Stomach (tissue), 19 donors: ENCODE results near the gene LTB4R. TPM values are rescaled to one million over a fixed set of nuclear protein-coding genes. Genes with fewer than 3 reads are reported as not detected.

Experiments used
- DNase-seq, 2 donors: peaks; one replicate each; pipeline versions ENCODE4 v3.0.0 to v3.0.0-alpha.2; 2013 to 2019
- H3K27ac ChIP-seq, 5 donors: fragments of 200-600 bp in 4 of 5; sonication (generic) in 4 of 5; one replicate each; pipeline ENCODE4 v1.5.1; 2013 to 2019; ENCODE audit warnings: mild to moderate bottlenecking in 1 of 5, moderate library complexity in 1 of 5
- H3K27me3 ChIP-seq, 3 donors: fragments of 200-600 bp; sonication (generic); one replicate each; pipeline ENCODE4 v1.5.1; 2017 to 2019; ENCODE audit warnings: mixed run types in 1 of 3
- H3K36me3 ChIP-seq, 4 donors: fragments of 200-600 bp; sonication (generic); 1 replicate in 3 of 4; 2 replicates in 1 of 4; pipeline ENCODE4 v1.5.1; 2016 to 2019
- H3K4me1 ChIP-seq, 4 donors: fragments of 200-600 bp; sonication (generic); one replicate each; pipeline ENCODE4 v1.5.1; 2016 to 2019
- H3K4me3 ChIP-seq, 4 donors: fragments of 200-600 bp; sonication (generic) in 3 of 4; one replicate each; pipeline ENCODE4 v1.5.1; 2016 to 2019; ENCODE audit warnings: mild to moderate bottlenecking in 1 of 4
- H3K9me3 ChIP-seq, 4 donors: fragments of 200-600 bp; sonication (generic); one replicate each; pipeline ENCODE4 v1.5.1; 2016 to 2019
- EP300 ChIP-seq: sonication (generic); formaldehyde crosslinking; IDR thresholded peaks from one replicate; pipeline ENCODE4 v1.6.1; 2017; ENCODE audit warnings: antibody characterized with exemption
- POLR2A ChIP-seq, 4 donors: fragments of 450-650 bp; IDR thresholded peaks; one replicate each; pipeline ENCODE4 v1.6.1; 2016; ENCODE audit warnings: antibody characterized with exemption in 4 of 4, control low read depth in 2 of 4, mild to moderate bottlenecking in 1 of 4, moderate library complexity in 1 of 4
- POLR2AphosphoS5 ChIP-seq, 3 donors: sonication (generic); formaldehyde crosslinking; IDR thresholded peaks; one replicate each; pipeline ENCODE4 v1.6.1; 2016; ENCODE audit warnings: antibody characterized with exemption in 3 of 3
- WGBS, 5 donors: extraction: QIAGEN DNeasy Blood & Tissue Kit in 3 of 5; methylation state at CpG; one replicate each; pipeline versions ENCODE4 v1.1.5 to v1.1.7; 2013 to 2018; 5-methylcytosine and 5-hydroxymethylcytosine counted together
- intact Hi-C: fragments of 100-400 bp; cut with DNase I; formaldehyde crosslinking; loops from one replicate; pipeline ENCODE4 v1.15.1; 2023; ENCODE audit warnings: low total_unique reads
- long read RNA-seq, 10 donors: transcript quantifications; one replicate each; lab custom pipeline, GENCODE V29; 2026
- polyA plus RNA-seq, 3 donors: library from polyadenylated mRNA; stranded (reverse); fragments of 200-250 nt; gene quantifications; one replicate each; pipeline ENCODE4 v1.2.3, GENCODE V29; 2013
- total RNA-seq, 5 donors: library from RNA; depleted of rRNA; stranded (reverse); fragments of >200 nt; gene quantifications; one replicate each; pipeline versions ENCODE4 v1.1.0 to v1.2.3, GENCODE V29; 2014 to 2016
- TF ChIP-seq, protein P1 (sequence below), 7 experiments: fragments of 450-650 bp in 4 of 7; fragments of 200-600 bp in 3 of 7; sonication (generic) in 3 of 7; IDR thresholded peaks; one replicate each; pipeline ENCODE4 v1.5.1; 2016 to 2019; ENCODE audit warnings: antibody characterized with exemption in 7 of 7, control low read depth in 2 of 7, mild to moderate bottlenecking in 1 of 7
- donor health status: healthy with polysubstance abuse.
- donor health status: Bipolar disorder and iron deficiency.
- donor health status: healthy.

LTB4R gene, protein sequence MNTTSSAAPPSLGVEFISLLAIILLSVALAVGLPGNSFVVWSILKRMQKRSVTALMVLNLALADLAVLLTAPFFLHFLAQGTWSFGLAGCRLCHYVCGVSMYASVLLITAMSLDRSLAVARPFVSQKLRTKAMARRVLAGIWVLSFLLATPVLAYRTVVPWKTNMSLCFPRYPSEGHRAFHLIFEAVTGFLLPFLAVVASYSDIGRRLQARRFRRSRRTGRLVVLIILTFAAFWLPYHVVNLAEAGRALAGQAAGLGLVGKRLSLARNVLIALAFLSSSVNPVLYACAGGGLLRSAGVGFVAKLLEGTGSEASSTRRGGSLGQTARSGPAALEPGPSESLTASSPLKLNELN
- total RNA-seq (10 to 100 TPM in 3 of 5 donors, 1 to 10 TPM in 1, not detected in 1; 3.3 to 92.8 (median 24.6) TPM), polyA plus RNA-seq (10 to 100 TPM in 1 of 3 donors, 1 to 10 TPM in 2; 1.4 to 67.2 (median 4.1) TPM)
- long read RNA-seq, donor 1: 0 reads
- long read RNA-seq, donor 2, partial matches to known transcripts: 0 of 3 reads
- long read RNA-seq, donor 2, other reads (novel, unspliced or antisense): 0 of 3 reads
- long read RNA-seq, donor 3, full-length matches to known transcripts: 2 of 2 reads
- long read RNA-seq, donor 3, partial matches to known transcripts: 0 of 2 reads
- long read RNA-seq, donor 3, other reads (novel, unspliced or antisense): 0 of 2 reads
- long read RNA-seq, donor 4: 0 reads
- long read RNA-seq, donor 5: 0 reads
- long read RNA-seq, donor 6, full-length matches to known transcripts: 2 of 2 reads
- long read RNA-seq, donor 6, partial matches to known transcripts: 0 of 2 reads
- long read RNA-seq, donor 6, other reads (novel, unspliced or antisense): 0 of 2 reads
- long read RNA-seq, donor 7, partial matches to known transcripts: 0 of 1 reads
- long read RNA-seq, donor 7, other reads (novel, unspliced or antisense): 0 of 1 reads
- long read RNA-seq, donor 8, partial matches to known transcripts: 0 of 1 reads
- long read RNA-seq, donor 8, other reads (novel, unspliced or antisense): 0 of 1 reads
- long read RNA-seq, donor 9: 0 reads
- long read RNA-seq, donor 10: 0 reads

DNA sequence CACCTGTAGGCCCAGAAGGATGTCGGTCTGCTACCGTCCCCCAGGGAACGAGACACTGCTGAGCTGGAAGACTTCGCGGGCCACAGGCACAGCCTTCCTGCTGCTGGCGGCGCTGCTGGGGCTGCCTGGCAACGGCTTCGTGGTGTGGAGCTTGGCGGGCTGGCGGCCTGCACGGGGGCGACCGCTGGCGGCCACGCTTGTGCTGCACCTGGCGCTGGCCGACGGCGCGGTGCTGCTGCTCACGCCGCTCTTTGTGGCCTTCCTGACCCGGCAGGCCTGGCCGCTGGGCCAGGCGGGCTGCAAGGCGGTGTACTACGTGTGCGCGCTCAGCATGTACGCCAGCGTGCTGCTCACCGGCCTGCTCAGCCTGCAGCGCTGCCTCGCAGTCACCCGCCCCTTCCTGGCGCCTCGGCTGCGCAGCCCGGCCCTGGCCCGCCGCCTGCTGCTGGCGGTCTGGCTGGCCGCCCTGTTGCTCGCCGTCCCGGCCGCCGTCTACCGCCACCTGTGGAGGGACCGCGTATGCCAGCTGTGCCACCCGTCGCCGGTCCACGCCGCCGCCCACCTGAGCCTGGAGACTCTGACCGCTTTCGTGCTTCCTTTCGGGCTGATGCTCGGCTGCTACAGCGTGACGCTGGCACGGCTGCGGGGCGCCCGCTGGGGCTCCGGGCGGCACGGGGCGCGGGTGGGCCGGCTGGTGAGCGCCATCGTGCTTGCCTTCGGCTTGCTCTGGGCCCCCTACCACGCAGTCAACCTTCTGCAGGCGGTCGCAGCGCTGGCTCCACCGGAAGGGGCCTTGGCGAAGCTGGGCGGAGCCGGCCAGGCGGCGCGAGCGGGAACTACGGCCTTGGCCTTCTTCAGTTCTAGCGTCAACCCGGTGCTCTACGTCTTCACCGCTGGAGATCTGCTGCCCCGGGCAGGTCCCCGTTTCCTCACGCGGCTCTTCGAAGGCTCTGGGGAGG is at the start of gene LTB4R:
Gene LTB4R, plus strand, starts transcription at position 857 of the 959 bp plus-strand sequence. CDS start 4,150 bp downstream, outside the sequence.
- 9 to 21% (median 17%) methylated on average over 16 to 99 of the region's 99 CpGs for WGBS, 5 donors
- intact Hi-C loops: no loop called here
- peak within 1 kb of the TSS; percentile 80 to 95 (median 88) for H3K27ac ChIP-seq
- no peaks in the 10 kb centered on the region for H3K9me3 ChIP-seq
- peaks cover 0 to 4% (median 0%) of the 10 kb centered on the region in 3 donors for H3K27me3 ChIP-seq
- H3K4me3 ChIP-seq: peak within 1 kb of the TSS; percentile 47 to 58 (median 57)
- peaks cover 56 to 87% (median 75%) of the 10 kb centered on the region in 4 donors for H3K4me1 ChIP-seq
- TF ChIP-seq POLR2AphosphoS5 (IDR thresholded peaks at IDR 0.05) (peak in 2 of 3 donors; percentile 62 to 71), POLR2A (IDR thresholded peaks at IDR 0.05) (no peak), EP300 (no peak)
- TF ChIP-seq, protein P1, sequence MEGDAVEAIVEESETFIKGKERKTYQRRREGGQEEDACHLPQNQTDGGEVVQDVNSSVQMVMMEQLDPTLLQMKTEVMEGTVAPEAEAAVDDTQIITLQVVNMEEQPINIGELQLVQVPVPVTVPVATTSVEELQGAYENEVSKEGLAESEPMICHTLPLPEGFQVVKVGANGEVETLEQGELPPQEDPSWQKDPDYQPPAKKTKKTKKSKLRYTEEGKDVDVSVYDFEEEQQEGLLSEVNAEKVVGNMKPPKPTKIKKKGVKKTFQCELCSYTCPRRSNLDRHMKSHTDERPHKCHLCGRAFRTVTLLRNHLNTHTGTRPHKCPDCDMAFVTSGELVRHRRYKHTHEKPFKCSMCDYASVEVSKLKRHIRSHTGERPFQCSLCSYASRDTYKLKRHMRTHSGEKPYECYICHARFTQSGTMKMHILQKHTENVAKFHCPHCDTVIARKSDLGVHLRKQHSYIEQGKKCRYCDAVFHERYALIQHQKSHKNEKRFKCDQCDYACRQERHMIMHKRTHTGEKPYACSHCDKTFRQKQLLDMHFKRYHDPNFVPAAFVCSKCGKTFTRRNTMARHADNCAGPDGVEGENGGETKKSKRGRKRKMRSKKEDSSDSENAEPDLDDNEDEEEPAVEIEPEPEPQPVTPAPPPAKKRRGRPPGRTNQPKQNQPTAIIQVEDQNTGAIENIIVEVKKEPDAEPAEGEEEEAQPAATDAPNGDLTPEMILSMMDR (IDR thresholded peaks at IDR 0.05): peak in 4 of 7 experiments; percentile 16 to 61 (median 53)
- H3K36me3 ChIP-seq: peaks cover 10 to 27% (median 16%) of the 10 kb centered on the region in 4 donors
- peak; percentile 86 to 93 for DNase-seq

DNA sequence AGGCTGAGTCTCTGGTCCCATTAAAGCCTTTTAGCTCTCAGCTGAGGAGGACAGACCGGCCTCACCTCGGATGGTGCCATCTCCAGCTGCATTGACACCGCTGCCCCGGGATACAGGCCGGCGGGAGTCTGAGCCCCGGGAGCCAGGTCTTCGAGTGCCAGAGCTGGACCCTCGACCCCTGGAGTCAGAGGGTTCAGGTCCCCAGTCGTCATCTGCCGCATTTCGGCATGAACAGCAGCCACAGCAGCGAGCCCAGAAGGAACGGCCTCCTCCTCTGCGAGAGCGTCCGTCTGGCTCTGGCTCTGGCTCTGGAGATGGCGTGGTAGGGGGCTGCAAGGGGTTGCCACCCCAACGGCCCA is 49.4 kb upstream of the LTB4R start:
- 89 to 92% (median 91%) methylated on average over 6 to 19 of the region's 19 CpGs for WGBS, 5 donors
- Histone ChIP-seq H3K4me1 (peaks cover 0 to 12% (median 6%) of the 10 kb centered on the region in 4 donors), H3K36me3 (peaks cover 9 to 53% (median 25%) of the 10 kb centered on the region in 4 donors), H3K27ac (no peak overlapping the region), H3K9me3 (no peaks in the 10 kb centered on the region), H3K27me3 (no peaks in the 10 kb centered on the region), H3K4me3 (no peak overlapping the region)
- intact Hi-C loops: no loop called here
- TF ChIP-seq POLR2AphosphoS5 (IDR thresholded peaks at IDR 0.05) (no peak), EP300 (no peak)
- no peak for DNase-seq

DNA sequence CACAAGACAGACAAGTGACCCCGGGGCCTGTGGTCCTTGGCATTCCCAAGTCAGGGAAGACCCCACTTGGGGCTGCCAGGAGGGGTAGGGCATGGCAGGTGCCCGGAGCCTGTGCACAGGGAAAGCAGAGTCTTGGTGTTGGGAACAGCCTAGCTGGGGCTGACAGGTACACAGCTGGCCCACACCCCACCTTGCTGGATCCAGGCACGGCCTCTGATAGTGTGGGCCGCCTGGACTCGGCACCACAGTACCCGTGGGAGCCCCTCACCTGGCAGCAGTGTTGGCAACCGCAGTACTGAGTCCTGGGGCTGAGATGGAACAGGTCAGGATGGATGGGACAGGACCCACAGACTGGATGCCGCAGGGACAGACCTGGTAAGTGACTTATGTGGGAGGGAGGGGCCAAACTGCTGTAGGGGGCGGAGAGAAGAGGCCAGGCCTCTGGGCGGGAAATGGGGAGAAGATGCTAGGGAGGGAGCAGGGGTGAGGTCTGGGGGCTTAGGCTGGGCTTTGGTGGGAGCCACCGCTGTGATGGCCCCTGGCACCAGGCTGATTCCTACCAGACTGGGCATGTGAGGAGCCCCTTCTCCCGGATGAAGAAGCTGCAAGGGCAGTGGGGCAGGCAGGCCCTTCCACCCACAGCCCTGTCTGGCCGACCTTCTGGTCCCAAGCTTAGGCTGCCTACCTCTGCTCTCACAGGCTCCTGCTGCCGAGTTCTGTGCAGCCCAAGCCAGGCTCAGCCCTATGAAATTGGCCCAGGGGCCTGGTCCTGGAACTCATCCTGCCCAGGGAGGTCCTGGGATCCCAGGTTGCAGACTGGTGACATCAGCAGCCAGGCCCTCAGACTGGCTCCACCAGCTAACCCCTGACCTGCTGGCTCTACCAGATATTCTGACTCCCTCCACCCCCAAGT is 48.2 kb upstream of the LTB4R start, which contains the start of gene TGM1:
Gene TGM1, minus strand, starts transcription at position 357 of the 913 bp plus-strand sequence. CDS start 825 bp downstream, outside the sequence.
- intact Hi-C loops: no loop called here
- H3K36me3 ChIP-seq: peaks cover 21 to 63% (median 36%) of the 10 kb centered on the region in 4 donors
- no peak within 1 kb of the TSS for H3K4me3 ChIP-seq
- TF ChIP-seq POLR2A (IDR thresholded peaks at IDR 0.05) (no peak), EP300 (no peak), POLR2AphosphoS5 (IDR thresholded peaks at IDR 0.05) (no peak)
- TF ChIP-seq, protein P1 (IDR thresholded peaks at IDR 0.05): no peak
- H3K27me3 ChIP-seq: no peaks in the 10 kb centered on the region
- WGBS, 5 donors: 71 to 84% (median 82%) methylated on average over 9 to 14 of the region's 14 CpGs
- H3K4me1 ChIP-seq: peaks cover 0 to 12% (median 6%) of the 10 kb centered on the region in 4 donors
- no peak within 1 kb of the TSS for H3K27ac ChIP-seq
- no peak for DNase-seq
- no peaks in the 10 kb centered on the region for H3K9me3 ChIP-seq
